GM10847 (cell line): Measurements from ENCODE around the gene ERGIC1.

Experiments
- POLR2A ChIP-seq: IDR thresholded peaks from 2 replicates; pipeline ENCODE4 v1.6.1; 2011; ENCODE audit not compliant: insufficient read length; ENCODE audit errors: extremely low read depth

ERGIC1 gene

DNA sequence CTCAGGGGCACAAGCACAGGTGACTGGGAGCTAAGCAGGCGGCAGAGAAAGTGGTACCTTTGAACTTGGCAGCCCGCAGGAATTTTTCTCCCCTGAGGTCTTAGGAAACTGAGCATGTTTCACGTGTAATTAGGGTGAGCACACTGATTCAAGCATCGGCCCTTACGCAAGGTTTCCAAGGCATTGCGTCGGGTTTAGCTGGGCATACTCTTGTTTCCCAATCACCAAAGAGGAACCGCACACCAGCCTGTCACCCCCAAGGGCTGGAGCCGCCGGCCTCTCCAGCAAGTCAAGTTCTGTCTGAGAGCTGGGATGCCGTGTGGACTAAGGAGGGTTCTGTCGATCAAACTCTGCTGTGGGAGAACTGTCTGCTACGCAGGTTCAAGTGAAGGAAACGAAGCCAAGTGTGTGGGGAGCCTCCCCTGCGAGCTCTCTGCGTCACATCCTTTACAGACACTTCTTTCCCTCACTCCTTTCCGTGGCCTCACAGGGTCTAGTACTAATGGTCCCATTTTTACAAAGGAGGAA, 53.0 kb downstream of the ERGIC1 start:
- TF ChIP-seq POLR2A, result no peak

DNA sequence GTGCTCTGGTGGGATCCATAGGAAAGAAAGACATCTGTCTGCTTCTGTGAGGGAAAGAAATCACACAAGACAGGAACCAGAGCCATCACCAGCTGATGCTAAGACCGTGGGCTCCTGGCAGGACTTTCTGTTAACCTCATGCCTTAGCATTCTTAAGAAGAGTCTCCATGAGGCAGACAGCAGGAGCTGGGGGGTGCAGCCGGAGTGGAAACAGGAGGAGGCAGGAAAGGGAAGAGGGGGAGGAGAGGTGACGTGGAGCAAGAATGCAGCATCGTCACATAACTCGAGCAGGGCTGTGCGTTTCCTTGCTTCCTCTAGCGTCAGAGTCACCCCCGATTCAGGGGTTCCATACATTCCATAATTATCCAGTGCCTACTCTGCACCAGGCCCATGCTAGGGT, 53.6 kb downstream of the ERGIC1 start:
- no peak for TF ChIP-seq POLR2A

DNA sequence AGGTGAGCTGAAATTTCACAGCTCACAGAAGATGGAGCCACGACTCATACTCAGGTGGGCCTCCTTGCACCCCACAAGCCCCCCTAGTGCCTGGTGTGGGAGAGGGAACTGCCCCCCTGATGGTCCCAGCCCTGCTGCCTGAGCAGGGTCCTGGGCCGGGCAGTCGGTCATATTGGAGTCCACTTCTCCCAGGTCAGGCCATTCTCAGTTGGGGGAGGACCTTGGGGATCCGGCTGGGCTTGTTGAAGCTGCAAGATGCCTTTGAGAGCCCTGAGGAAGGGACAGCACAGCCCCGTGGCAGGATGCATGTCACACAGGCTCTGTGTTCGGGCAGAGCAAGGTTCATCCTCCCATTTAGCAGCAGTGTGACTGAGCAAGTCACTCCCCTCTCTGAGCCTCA, 56.6 kb downstream of the ERGIC1 start:
- no peak for TF ChIP-seq POLR2A

DNA sequence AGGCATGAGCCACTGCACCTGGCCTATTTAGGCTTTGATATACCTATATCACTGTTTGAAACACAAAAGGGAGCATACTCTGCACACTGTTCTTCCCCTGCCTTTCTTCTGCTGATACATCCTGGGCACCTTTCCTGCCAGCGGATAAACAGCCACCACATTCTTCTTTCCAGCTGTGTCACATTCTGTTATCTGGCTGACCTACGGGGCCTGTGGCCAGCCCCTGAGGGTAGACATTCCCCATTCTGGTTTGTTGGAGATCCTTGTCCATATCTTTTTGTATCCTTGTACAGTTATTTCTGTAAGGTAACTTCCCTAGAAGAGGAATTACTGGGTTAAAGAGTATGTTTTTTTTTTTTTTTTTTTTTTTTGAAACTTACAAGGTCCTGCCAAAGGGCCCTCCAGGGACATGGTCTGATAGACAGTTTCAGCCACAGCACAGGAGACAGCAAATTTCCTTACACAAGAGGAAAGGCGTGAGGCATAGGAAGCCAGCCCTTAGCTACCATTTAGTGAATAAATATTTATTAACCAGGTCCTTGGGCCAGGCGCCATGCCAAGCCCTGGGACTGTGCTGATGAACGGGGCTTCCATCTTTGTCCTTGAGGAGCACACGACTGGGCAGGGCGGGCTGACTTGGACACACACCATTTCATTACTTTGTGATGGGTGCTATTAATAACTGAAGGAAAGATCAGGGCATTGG, 57.8 kb downstream of the ERGIC1 start:
- no peak for TF ChIP-seq POLR2A

DNA sequence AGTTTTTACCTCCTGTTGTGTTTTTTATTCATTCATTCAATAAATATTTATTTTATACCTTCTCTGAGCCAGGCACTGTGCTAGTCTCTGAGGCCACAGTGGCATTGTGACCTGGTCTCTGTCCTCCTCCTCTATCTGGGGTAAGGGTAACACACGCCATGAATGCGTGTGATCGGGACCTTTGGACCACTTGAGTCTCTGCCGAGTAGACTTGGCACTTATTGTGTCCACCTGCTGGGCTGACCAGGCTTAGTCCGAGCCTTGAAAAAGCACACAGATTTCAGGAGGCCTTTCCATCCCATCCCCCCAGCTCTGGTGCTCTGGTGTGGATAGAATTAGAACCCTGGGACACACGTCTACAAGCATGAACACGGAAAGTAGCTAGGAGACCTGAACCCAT, 58.7 kb downstream of the ERGIC1 start:
- TF ChIP-seq POLR2A, result no peak

DNA sequence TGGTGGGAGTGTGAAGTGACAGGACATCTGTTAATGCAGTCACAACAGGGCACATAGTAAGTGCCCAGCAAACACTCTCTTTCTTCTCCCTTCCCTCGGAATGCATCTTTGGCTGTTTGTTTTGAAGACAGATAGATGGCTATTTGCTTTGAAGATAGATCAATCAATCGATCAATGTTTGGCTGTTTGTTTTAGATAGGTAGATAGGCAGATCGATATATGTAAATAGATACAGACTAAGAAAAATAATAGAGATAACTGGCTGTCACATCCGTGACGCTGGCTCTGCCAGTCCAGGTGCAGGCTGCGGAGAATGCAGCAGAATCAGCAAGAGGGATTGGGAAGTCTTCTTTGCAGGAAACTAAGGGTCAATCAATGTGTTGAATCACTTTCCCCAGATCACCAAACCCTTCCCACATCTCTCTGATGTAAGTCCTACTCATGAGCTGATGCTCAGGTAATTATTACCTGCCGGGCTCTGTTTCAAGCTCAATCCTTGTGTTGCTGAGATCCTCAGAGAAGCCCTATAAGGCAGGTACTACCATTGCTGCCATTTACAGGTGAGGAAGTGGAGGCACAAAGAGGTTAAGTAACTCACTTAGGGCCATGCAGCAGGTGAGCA, 60.8 kb downstream of the ERGIC1 start:
- TF ChIP-seq POLR2A, result no peak

DNA sequence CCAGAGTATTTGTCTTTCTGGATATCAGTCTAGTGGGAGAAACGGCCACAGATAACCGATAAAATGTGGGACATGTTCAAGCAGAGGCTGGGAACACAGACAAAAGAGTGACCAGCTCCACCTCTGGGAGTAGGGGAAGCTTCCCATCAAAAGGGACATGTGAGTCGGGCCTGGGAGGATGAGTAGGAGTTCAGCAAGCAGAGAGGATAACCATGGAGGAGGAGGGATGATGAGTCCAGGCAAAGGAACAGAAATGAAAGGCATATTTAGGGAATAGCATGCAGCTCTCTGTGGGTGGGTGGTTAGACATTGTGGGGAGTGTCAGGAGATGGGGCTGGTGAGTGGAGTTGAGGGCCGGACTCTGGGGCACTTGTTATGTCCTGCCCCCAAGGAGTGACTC, 61.5 kb downstream of the ERGIC1 start:
- TF ChIP-seq POLR2A, result no peak

DNA sequence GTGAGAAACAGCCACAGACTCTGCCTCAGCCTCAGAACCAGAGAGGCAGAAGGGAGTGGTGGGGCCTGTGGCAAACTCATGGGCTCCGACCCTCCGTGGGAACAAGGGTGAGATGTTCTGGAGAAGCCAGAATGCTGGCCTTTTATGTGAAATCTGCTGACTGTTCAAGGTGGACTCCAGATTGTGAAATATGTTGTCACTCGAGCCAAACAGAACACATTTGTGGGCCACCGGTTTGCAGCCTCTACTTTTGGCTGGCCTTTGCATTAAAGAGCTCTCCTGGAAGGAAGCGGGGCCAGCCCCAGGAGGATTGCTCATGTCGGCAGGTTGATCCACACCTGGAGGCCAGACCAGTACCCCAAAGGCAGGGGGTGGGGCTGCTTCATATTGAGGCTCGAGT, 62.4 kb downstream of the ERGIC1 start:
- TF ChIP-seq POLR2A, result no peak

DNA sequence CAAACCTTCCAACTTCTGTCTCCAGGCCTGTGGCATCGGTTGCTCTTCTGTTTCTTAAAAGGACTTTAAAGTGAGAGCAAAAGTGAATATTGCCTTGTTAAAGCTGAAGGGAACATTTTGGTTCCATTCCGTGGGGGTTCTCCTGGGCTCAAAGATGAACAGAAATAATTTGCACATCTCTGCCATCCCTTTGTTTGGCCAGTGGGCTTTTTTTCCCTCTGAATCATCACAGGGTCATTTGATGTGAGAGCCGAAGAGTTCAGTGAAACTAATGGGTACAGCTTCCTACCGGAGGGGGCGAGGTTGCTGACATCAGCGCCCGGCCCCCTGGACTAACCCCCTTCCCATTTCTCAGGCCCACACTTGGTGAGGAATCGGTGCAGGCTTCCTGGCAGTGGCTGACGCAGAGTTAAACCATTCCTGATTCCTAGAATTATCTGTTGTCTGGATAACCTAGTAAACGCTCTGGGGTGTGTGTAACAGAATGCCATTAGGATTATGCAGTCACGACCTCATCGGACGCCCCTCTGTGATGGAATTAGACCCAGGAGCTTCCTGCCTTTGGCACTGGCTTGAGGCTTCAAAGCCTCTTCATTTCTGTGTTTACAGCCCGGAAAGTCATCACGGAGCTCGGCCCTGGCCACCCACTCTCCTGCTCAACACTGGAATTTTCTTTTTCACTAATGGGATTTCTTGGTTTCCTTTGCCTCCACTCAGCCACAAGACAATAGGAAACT, 63.6 kb downstream of the ERGIC1 start:
- TF ChIP-seq POLR2A, result no peak

DNA sequence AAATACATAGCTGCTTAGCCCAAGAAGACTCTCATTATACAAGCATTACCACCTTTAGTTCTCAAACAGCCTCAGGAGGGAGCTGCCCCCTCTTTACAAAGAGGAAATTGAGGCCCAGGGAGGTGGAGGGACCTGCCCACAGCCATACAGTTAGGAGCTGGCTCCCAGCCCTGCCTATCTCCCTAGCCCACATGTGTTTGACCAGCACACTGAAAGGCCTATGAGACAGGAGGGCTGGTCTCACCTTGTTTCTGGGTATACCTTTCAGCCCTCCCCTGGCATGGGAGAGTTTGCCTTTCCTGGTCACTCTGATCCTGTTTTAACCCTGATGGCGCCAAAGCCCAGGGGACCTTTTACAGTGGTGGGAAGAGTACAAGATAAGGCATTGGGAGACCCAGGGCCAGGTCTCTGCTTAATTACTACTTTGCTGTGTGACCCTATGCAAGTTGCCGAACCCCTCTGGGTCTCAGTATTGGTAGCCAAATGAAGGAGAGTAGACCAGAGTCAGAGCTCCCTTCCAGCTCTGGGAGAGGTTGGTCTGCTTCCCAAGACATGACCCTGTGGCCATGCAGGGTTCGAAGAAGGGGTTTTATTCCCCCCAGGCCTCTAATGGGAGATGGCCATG, 64.3 kb downstream of the ERGIC1 start:
- TF ChIP-seq POLR2A, result no peak

DNA sequence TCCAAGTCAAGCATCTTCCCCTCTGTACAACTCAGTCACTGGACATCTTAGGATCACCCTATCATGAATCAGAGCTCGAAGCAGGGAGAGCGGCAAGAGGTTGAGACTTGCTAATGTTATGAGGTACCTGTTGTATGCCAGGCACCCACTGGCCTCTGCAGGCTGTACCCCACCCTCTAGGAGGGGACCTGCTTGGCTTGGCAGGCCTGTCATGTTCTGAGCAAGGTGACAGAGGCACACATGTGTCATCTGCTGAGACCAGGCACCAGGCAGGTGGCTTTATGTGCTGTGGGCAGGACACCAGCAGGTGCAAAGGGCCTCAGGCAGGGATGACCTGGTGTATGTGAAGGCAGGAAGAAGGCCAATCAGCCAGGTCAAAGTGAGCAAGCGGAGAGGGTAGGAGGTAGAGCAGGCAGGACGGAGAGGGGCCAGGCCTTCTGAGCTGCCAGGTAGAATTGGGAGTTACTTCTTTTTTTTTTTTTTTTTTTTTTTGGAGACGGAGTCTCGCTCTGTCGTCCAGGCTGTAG, 64.9 kb downstream of the ERGIC1 start:
- no peak for TF ChIP-seq POLR2A

DNA sequence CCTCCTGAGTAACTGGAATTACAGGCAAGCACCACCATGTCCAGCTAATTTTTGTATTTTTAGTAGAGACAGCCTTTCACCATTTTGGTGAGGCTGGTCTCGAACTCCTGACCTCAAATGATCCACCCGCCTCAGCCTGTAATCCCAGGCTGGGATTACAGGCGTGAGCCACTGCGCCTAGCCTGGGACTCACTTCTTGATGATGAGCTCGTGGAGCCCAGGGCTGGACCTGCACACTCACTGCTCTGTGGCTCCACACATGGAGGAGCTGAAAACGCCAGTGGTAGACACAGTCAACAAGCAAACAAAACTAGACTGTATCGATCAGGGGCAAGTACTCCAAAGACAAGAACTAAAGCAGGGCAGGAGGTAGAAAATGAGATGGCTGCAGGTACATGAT, 65.4 kb downstream of the ERGIC1 start:
- no peak for TF ChIP-seq POLR2A

DNA sequence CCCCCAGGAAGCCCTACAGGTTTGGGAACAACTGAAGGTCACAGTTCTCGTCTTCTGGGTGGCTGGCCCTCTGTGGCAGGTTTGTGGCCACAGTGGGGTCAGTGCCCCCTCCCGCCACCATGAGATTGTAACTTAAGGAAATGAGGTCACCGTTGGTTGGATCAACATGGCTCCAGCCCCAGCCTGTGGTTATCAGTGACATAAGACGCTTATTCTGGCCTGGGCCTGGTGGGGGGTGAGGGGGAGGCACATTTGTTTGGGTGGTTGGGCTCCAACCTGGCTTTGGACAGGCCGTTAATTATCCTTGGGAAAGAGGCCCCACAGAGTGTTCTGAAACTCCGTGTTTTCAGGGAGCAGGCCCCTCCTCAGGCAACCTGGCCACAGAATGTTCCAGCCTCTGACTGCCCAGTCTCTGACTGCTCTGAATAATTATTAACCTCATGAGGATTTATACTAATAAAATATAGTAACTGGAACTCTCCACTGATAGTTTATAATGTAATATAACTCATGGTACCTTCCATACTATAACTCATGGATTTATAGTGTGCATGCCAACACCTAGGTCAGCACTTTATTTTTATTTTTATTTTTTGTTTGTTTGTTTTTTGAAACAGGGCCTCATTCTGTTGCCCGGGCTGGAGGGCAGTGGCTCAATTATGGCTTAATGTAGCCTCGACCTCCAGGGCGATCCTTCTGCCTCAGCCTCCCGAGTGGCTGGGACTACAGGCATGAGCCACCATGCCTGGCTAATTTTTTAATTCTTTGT, 67.1 kb downstream of the ERGIC1 start:
- no peak for TF ChIP-seq POLR2A

DNA sequence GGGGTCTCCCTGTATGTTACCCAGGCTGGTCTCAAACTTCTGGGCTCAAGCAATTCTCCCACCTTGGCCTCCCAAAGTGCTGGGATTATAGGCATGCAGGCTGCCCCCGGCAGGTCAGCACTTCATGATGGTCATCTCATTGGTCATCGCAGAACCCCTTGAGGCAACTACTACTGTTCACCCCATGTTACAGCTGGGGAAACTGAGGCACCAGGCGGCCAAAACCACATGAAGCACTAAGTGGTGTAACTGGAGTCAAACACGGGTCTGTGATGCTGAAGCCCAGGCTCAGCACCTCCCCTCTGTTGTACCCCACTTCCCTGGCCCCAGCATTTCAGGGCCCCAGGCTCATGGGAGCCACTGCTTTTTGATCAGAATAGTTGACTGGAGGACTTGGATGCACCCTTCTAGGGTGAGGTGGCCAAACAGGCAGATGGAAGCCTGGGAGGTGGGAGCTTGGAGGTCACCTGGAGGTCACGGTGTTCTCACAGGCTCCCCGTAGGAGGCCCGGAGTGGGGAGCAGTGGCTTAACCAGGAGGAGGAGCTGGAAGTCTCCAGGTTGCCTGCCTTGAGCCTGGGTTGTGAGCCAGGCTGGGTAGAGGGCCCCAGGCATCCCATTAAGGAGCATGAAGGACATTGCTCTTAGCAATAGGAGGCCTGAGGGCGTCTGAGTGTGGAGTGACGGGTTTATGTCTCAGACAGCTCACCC, 67.9 kb downstream of the ERGIC1 start:
- TF ChIP-seq POLR2A, result no peak
